GM21529 (cell line): ENCODE results near the gene KCTD19.

ENCODE experiments used
- ATAC-seq: cut with Tn5 transposase; IDR thresholded peaks from one replicate; pipeline ENCODE4 v1.9.1; 2021; ENCODE audit not compliant: unreplicated experiment

The KCTD19 gene

GRCh38 chr16:67260426-67261063 lies 66.0 kb downstream of the KCTD19 start:
- ATAC-seq = no peak

- ATAC-seq = no peak
Observed at GRCh38 chr16:67259705-67260104, 66.8 kb downstream of the KCTD19 start.

- ATAC-seq = no peak
Observed at GRCh38 chr16:67258161-67258835, 68.2 kb downstream of the KCTD19 start.

- no peak for ATAC-seq
Observed at GRCh38 chr16:67257486-67258160, 68.9 kb downstream of the KCTD19 start.

- no peak for ATAC-seq
Observed at GRCh38 chr16:67256701-67257230, 69.8 kb downstream of the KCTD19 start.

GRCh38 chr16:67255553-67256221 lies 70.9 kb downstream of the KCTD19 start:
- no peak for ATAC-seq

- no peak for ATAC-seq
Observed at GRCh38 chr16:67254801-67255552, 71.6 kb downstream of the KCTD19 start.

- ATAC-seq = no peak
Observed at GRCh38 chr16:67252609-67253497, 73.7 kb downstream of the KCTD19 start.

GRCh38 chr16:67250045-67250327 lies 76.6 kb downstream of the KCTD19 start:
- no peak for ATAC-seq

- ATAC-seq = no peak
Observed at GRCh38 chr16:67249178-67250044, 77.1 kb downstream of the KCTD19 start.

- no peak for ATAC-seq
Observed at GRCh38 chr16:67248401-67249177, 78.0 kb downstream of the KCTD19 start, which contains the start of gene SLC9A5. TSS of gene SLC9A5 (plus strand) at chr16:67248979. CDS start at chr16:67249015, 36 bp downstream.

- no peak for ATAC-seq
Observed at GRCh38 chr16:67248073-67248400, 78.5 kb downstream of the KCTD19 start.

GRCh38 chr16:67247192-67248072 lies 79.1 kb downstream of the KCTD19 start, which contains the start of gene FHOD1:
TSS of gene FHOD1 (minus strand) at chr16:67247481. CDS start at chr16:67247410, 71 bp downstream.
- peak; percentile 42 for ATAC-seq

- peak; percentile 15 for ATAC-seq
Observed at GRCh38 chr16:67246756-67247191, 79.8 kb downstream of the KCTD19 start.

GRCh38 chr16:67246081-67246755 lies 80.3 kb downstream of the KCTD19 start:
- peak; percentile 29 for ATAC-seq

GRCh38 chr16:67245674-67246080 lies 80.9 kb downstream of the KCTD19 start:
- ATAC-seq = no peak
